ENCODE data around the gene ADK.
"Not testable (repeated sequence)": the region's sequence is repeated elsewhere in the genome, so short reads cannot be mapped to it uniquely, and the experiment has no call there.

Gene ADK

GRCh38 chr10:74187237-74187636 lies 36.2 kb downstream of the ADK start:
- DNase-seq (ENCODE audit: low read depth), result no peak

- not testable (repeated sequence) for DNase-seq (ENCODE audit: low read depth)
These were observed 37.6 kb downstream of the ADK start for GRCh38 chr10:74188617-74189016.

GRCh38 chr10:74189999-74190421 lies 39.0 kb downstream of the ADK start:
- no peak for DNase-seq (ENCODE audit: low read depth)

- DNase-seq (ENCODE audit: low read depth), result no peak
These were observed 39.5 kb downstream of the ADK start for GRCh38 chr10:74190494-74190893.

- no peak for DNase-seq (ENCODE audit: low read depth)
These were observed 43.5 kb downstream of the ADK start for GRCh38 chr10:74194545-74194944.

- no peak for DNase-seq (ENCODE audit: low read depth)
These were observed 44.0 kb downstream of the ADK start for GRCh38 chr10:74194999-74195398.

GRCh38 chr10:74199315-74199714 lies 48.3 kb downstream of the ADK start:
- DNase-seq (ENCODE audit: low read depth), result no peak

- DNase-seq (ENCODE audit: low read depth), result no peak
These were observed 51.3 kb downstream of the ADK start for GRCh38 chr10:74202356-74202755.

- DNase-seq (ENCODE audit: low read depth), result no peak
These were observed 55.7 kb downstream of the ADK start for GRCh38 chr10:74206746-74207145.

GRCh38 chr10:74207691-74208480 lies 56.9 kb downstream of the ADK start:
- DNase-seq (ENCODE audit: low read depth), result no peak

- no peak for DNase-seq (ENCODE audit: low read depth)
These were observed 58.0 kb downstream of the ADK start for GRCh38 chr10:74208997-74209396.

GRCh38 chr10:74213019-74213418 lies 62.0 kb downstream of the ADK start:
- DNase-seq (ENCODE audit: low read depth), result no peak

GRCh38 chr10:74213571-74214162 lies 62.6 kb downstream of the ADK start:
- DNase-seq (ENCODE audit: low read depth), result no peak

GRCh38 chr10:74217110-74217509 lies 66.1 kb downstream of the ADK start:
- DNase-seq (ENCODE audit: low read depth), result not testable (repeated sequence)

GRCh38 chr10:74222467-74222866 lies 71.4 kb downstream of the ADK start:
- not testable (repeated sequence) for DNase-seq (ENCODE audit: low read depth)

GRCh38 chr10:74223755-74224529 lies 72.9 kb downstream of the ADK start:
- no peak for DNase-seq (ENCODE audit: low read depth)

GRCh38 chr10:74227697-74228424 lies 76.8 kb downstream of the ADK start:
- no peak for DNase-seq (ENCODE audit: low read depth)

GRCh38 chr10:74231375-74231774 lies 80.4 kb downstream of the ADK start:
- DNase-seq (ENCODE audit: low read depth), result no peak

- DNase-seq (ENCODE audit: low read depth), result no peak
These were observed 82.3 kb downstream of the ADK start for GRCh38 chr10:74233281-74233680.

- DNase-seq (ENCODE audit: low read depth), result no peak
These were observed 83.5 kb downstream of the ADK start for GRCh38 chr10:74234569-74234968.

- DNase-seq (ENCODE audit: low read depth), result no peak
These were observed 87.0 kb downstream of the ADK start for GRCh38 chr10:74238031-74238431.

- DNase-seq (ENCODE audit: low read depth), result no peak
These were observed 87.5 kb downstream of the ADK start for GRCh38 chr10:74238516-74238915.
